Fibroblast of peridontal ligament (primary cell): ENCODE data around the gene SSR1.
A peak's percentile ranks its signal among the peaks of the same experiment; 100 is the strongest.
"Not testable (repeated sequence)": the region's sequence is repeated elsewhere in the genome, so short reads cannot be mapped to it uniquely, and the experiment has no call there.

ENCODE experiments used
- DNase-seq: peaks from one replicate; pipeline ENCODE4 v3.0.0-alpha.2; 2010; ENCODE audit errors: extremely low read depth

Gene SSR1

GRCh38 chr6:7312616-7313504, at the start of gene SSR1:
Gene SSR1 (minus strand): TSS chr6:7313199. CDS start chr6:7313120, 79 bp downstream.
- DNase-seq, result peak; percentile 92

- DNase-seq, result not testable (repeated sequence)
Observed at GRCh38 chr6:7351916-7352315, 38.9 kb upstream of the SSR1 start.

- DNase-seq, result not testable (repeated sequence)
Observed at GRCh38 chr6:7350591-7350990, 37.6 kb upstream of the SSR1 start.

- DNase-seq, result not testable (repeated sequence)
Observed at GRCh38 chr6:7347551-7347997, 34.6 kb upstream of the SSR1 start.

GRCh38 chr6:7344773-7345450, 31.9 kb upstream of the SSR1 start:
- DNase-seq, result not testable (repeated sequence)

GRCh38 chr6:7343546-7344475, 30.8 kb upstream of the SSR1 start:
- no peak for DNase-seq

- DNase-seq, result no peak
Observed at GRCh38 chr6:7341989-7342742, 29.2 kb upstream of the SSR1 start.

GRCh38 chr6:7341271-7341670, 28.3 kb upstream of the SSR1 start:
- no peak for DNase-seq

GRCh38 chr6:7339007-7339732, 26.2 kb upstream of the SSR1 start:
- DNase-seq, result not testable (repeated sequence)

- peak; percentile 35 for DNase-seq
Observed at GRCh38 chr6:7338031-7338430, 25.0 kb upstream of the SSR1 start.

GRCh38 chr6:7335519-7335918, 22.5 kb upstream of the SSR1 start:
- DNase-seq, result no peak

GRCh38 chr6:7334685-7335084, 21.7 kb upstream of the SSR1 start:
- DNase-seq, result no peak

- no peak for DNase-seq
Observed at GRCh38 chr6:7332090-7332745, 19.2 kb upstream of the SSR1 start.

- DNase-seq, result no peak
Observed at GRCh38 chr6:7331452-7331851, 18.5 kb upstream of the SSR1 start.

- DNase-seq, result no peak
Observed at GRCh38 chr6:7328243-7328642, 15.2 kb upstream of the SSR1 start.

GRCh38 chr6:7325750-7326149, 12.8 kb upstream of the SSR1 start:
- DNase-seq, result no peak

GRCh38 chr6:7324520-7324919, 11.5 kb upstream of the SSR1 start:
- DNase-seq, result no peak

- DNase-seq, result no peak
Observed at GRCh38 chr6:7323074-7323473, 10.1 kb upstream of the SSR1 start.

- DNase-seq, result not testable (repeated sequence)
Observed at GRCh38 chr6:7321866-7322265, 8.9 kb upstream of the SSR1 start.

GRCh38 chr6:7319406-7319805, 6.4 kb upstream of the SSR1 start:
- DNase-seq, result not testable (repeated sequence)
